Measurements from ENCODE around the gene CLCNKB. TPM values are rescaled to one million over a fixed set of nuclear protein-coding genes. Genes with fewer than 3 reads are reported as not detected.
"Not testable (repeated sequence)": the region's sequence is repeated elsewhere in the genome, so short reads cannot be mapped to it uniquely, and the experiment has no call there.

The CLCNKB gene
- total and polyA plus RNA-seq, 4 donors: 0.40 to 1.9 (median 1.2) TPM

DNA sequence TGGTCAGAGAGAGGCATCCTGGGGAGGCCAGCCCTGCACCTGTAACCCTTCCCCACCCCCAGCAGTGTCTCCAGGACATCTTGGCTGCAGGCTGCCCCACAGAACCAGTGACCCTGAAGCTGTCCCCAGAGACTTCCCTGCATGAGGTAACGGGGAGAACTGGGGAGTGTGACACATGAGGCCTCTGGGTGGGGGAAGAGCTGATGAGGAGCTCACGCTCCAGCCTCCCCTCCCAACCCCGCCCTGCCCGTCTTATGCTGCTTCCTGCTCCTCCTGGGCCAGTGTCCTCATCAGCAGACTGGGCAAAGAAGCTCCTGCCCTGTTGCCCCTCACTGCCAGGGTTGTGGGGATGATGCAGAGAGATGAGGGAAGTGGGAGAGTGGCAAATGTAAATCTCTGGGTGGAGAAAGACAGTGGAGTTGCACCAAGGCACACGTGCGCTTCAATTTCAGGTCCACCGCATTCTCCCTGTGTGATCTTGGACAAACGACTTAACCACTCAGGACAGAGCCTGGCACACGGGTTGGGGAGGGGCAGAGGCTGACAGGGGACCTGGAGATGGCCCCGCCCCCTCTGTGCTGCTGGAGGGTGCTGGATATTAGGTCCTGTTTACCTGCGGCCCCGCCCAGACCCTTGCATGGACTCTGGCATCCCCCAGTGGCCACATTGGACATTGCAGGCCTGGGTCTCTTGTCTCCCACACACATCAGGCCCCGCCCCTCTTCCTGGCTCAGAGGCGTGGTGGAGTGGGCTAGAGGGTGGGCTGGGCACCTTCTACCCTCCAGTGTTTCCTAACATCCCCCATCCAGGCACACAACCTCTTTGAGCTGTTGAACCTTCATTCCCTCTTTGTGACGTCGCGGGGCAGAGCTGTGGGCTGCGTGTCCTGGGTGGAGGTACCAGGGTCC is 12.3 kb downstream of the CLCNKB start:
- Histone ChIP-seq H3K36me3 (ENCODE audit: control insufficient read depth, insufficient read depth, low read length) (peaks cover 8% of the 10 kb centered on the region), H3K27me3 (ENCODE audit: control insufficient read depth, insufficient read depth, low read length) (no peaks in the 10 kb centered on the region), H3K4me1 (ENCODE audit: control insufficient read depth, insufficient read depth, low read length) (peaks cover 5% of the 10 kb centered on the region), H3K4me3 (ENCODE audit: low read depth, low read length) (no peak overlapping the region), H3K9me3 (ENCODE audit: control insufficient read depth, insufficient read depth, low read length) (no peaks in the 10 kb centered on the region), H3K27ac (ENCODE audit: low read depth, low read length) (no peak overlapping the region)
- DNase-seq (ENCODE audit: low read depth in 4 of 6, low spot score in 6 of 6): peak in 5 of 6 donors; percentile 50 to 94 (median 65)
- 35% methylated on average over 6 of the region's 18 CpGs for WGBS (ENCODE audit: insufficient coverage)

DNA sequence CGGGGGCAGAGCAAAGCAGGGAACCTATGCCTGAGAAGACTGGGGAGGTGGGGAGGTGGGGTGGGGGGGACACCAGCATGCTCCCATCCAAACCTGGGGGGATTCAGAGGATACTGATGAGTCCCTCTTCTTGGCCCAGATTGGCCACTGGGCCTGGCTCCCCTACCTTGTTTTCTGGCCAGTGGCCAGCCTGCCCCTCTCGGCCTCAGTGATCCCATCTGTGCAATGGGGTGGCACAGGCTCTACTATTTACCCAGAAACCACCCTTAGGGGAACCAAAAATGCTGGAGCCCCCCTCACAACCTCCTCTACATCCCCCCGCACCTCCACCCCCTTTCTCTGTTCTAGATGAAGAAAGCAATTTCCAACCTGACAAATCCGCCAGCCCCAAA is 12.9 kb downstream of the CLCNKB start:
- H3K9me3 ChIP-seq (ENCODE audit: control insufficient read depth, insufficient read depth, low read length); H3K36me3 ChIP-seq (ENCODE audit: control insufficient read depth, insufficient read depth, low read length); H3K4me1 ChIP-seq (ENCODE audit: control insufficient read depth, insufficient read depth, low read length); H3K27ac ChIP-seq (ENCODE audit: low read depth, low read length); DNase-seq (ENCODE audit: low read depth in 4 of 6, low spot score in 6 of 6); H3K27me3 ChIP-seq (ENCODE audit: control insufficient read depth, insufficient read depth, low read length); H3K4me3 ChIP-seq (ENCODE audit: low read depth, low read length): not testable (repeated sequence)
- WGBS (ENCODE audit: insufficient coverage): 80% methylated on average over 1 of the region's 4 CpGs

DNA sequence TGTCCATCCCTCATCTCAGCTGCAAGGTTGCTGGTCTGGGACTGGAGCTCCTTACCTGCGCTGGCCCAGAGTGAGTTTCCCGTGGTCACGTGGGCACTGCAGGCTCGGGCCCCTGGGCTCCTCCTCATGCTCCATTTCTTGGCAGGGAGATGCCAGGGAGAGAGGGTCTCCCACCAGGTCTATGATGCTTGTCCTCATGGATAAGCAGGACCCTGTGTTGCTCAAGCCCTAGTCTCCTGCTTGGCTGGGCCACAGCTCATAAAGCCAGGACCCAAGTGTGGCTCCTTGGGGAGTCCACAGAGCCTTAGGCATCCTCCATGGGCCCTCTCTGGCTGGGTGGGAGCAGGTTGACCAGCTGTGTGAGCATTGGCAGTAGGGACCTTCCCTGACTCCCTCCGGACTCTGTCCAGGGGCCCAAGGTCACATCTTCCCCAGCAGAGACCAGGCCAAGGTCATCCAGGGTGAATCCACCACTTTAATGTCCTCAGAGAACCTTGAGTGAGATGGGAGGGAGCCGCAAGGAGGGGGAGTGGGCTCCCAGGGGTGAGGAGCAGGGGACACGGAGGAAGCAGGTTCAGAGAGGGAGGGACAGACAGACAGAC is 13.8 kb downstream of the CLCNKB start:
- H3K27ac ChIP-seq (ENCODE audit: low read depth, low read length); H3K9me3 ChIP-seq (ENCODE audit: control insufficient read depth, insufficient read depth, low read length); H3K4me1 ChIP-seq (ENCODE audit: control insufficient read depth, insufficient read depth, low read length); H3K4me3 ChIP-seq (ENCODE audit: low read depth, low read length); H3K27me3 ChIP-seq (ENCODE audit: control insufficient read depth, insufficient read depth, low read length); H3K36me3 ChIP-seq (ENCODE audit: control insufficient read depth, insufficient read depth, low read length); DNase-seq (ENCODE audit: low read depth in 4 of 6, low spot score in 6 of 6): not testable (repeated sequence)
- WGBS (ENCODE audit: insufficient coverage): 77% methylated on average over 6 of the region's 7 CpGs

DNA sequence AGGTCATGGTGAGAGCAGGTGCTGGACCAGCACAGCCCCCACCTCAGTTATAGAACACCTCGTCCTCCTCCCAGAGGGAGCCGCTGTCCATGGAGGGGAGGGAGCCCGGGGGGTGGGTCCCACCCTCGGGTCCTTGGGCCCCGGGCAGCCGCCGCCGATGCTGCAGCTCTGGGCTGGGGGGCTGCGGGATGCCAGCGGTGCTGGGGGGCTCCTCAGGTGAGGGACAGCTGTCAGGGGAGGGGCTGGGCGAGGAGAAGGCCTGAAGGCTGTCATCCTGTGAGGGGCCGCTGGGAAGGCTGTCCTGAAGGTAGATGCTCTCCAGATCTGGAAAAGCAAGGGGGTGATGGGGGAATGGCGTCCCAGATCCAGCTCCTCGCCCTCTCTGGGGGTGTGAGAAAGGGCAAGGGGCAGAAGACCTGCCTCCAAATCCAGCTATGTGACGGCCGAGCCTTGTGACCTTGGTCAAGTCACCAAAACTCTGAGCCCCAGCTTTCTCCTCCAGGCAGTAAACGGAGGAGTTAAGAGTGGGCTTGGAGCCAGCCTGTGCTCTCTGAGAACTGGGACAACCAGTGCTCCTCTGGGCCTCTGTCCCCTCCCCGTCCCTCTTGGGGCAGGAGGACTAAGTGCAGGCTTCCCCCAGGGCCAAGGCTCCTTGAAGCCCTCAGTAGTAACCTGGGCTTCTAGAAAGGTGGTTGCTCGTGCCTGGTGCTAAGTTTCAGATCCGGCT is 15.0 kb downstream of the CLCNKB start:
- not testable (repeated sequence) for H3K4me3 ChIP-seq (ENCODE audit: low read depth, low read length); DNase-seq (ENCODE audit: low read depth in 4 of 6, low spot score in 6 of 6); H3K9me3 ChIP-seq (ENCODE audit: control insufficient read depth, insufficient read depth, low read length); H3K4me1 ChIP-seq (ENCODE audit: control insufficient read depth, insufficient read depth, low read length); H3K27me3 ChIP-seq (ENCODE audit: control insufficient read depth, insufficient read depth, low read length); H3K27ac ChIP-seq (ENCODE audit: low read depth, low read length); H3K36me3 ChIP-seq (ENCODE audit: control insufficient read depth, insufficient read depth, low read length)
- 74% methylated on average over 11 of the region's 20 CpGs for WGBS (ENCODE audit: insufficient coverage)

DNA sequence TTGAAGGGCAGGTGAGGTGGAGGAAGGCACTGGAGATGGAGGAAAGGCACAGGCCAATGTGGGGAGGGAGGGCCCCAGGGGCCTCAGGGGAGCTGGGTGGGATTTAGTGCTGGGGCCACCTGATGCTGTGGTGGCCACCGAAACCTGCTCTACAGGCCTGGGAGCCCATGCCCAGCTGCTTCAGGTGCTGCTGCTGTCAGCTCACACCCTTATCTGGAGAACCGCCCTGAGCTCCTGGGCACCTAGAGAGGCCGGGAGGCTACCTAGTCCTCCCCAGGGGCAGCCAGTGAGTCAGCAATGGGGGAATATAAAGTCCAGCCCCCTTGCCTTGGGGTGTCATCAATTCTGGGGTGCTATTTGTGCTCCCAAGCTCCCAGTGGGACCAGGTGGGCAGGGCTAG is 17.7 kb downstream of the CLCNKB start:
- H3K27ac ChIP-seq (ENCODE audit: low read depth, low read length): no peak overlapping the region
- 79% methylated on average over 3 of the region's 3 CpGs for WGBS (ENCODE audit: insufficient coverage)
- H3K9me3 ChIP-seq (ENCODE audit: control insufficient read depth, insufficient read depth, low read length): no peaks in the 10 kb centered on the region

DNA sequence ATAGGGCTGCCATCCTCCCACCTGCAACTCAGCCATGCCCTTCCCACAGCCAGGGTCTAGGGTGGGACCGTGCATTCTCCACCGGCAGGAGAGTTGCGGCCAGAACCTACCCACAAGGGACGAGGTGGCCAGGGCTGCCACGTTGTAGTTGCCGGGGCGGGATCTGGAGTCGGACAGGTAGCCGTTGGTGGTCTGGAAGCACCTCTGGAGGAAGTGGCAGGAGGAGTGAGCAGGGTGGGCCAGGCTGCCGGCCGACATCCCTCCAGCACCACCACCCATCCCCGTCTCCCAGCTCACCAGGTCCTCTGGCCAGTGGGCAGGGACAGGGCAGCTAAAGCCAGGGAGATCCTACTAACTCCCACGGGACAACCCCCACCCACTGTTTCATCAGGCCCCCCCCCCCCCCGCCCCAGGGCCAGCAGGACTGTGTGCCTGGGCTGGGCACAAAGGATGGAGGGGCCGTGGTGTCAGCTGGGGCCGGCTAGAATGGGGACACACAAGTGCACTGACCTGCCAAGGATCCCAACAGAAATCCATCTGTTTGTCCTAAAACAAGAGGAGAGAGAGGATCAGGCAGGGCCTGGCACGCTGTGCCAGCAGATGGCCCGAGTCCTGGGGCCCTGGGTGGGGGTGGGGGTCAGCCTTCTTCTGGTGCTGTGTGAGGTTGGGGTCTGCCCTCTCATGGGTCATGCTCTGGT is 18.6 kb downstream of the CLCNKB start:
- 67% methylated on average over 6 of the region's 18 CpGs for WGBS (ENCODE audit: insufficient coverage)
- H3K27me3 ChIP-seq (ENCODE audit: control insufficient read depth, insufficient read depth, low read length); DNase-seq (ENCODE audit: low read depth in 4 of 6, low spot score in 6 of 6); H3K9me3 ChIP-seq (ENCODE audit: control insufficient read depth, insufficient read depth, low read length); H3K4me3 ChIP-seq (ENCODE audit: low read depth, low read length); H3K36me3 ChIP-seq (ENCODE audit: control insufficient read depth, insufficient read depth, low read length); H3K27ac ChIP-seq (ENCODE audit: low read depth, low read length): not testable (repeated sequence)
- H3K4me1 ChIP-seq (ENCODE audit: control insufficient read depth, insufficient read depth, low read length): peaks cover 16% of the 10 kb centered on the region

More for the DNA sequence above, 17.7 kb downstream of the CLCNKB start:
- peaks cover 11% of the 10 kb centered on the region for H3K4me1 ChIP-seq (ENCODE audit: control insufficient read depth, insufficient read depth, low read length)
- peaks cover 8% of the 10 kb centered on the region for H3K36me3 ChIP-seq (ENCODE audit: control insufficient read depth, insufficient read depth, low read length)
- H3K4me3 ChIP-seq (ENCODE audit: low read depth, low read length): no peak overlapping the region
- no peaks in the 10 kb centered on the region for H3K27me3 ChIP-seq (ENCODE audit: control insufficient read depth, insufficient read depth, low read length)
- no peak for DNase-seq (ENCODE audit: low read depth in 4 of 6, low spot score in 6 of 6)

DNA sequence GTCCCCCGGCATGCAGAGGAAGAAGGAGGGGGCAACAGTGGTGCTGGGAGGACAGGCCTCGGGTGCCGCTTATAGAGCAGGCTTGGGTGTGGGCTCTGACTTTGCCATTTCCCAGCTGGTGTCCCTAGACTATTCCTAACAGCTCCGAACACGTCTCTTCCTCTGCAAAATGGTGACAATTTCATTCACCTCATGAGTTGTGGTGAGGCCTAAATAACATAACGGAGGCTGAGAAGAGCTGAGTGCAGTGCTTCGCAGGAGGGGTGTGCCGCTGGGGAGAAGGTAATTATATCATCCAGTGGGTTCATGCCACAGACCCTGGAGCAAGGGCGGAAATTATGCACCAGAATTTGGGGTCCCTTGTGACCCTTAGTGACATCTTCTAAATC is 19.1 kb downstream of the CLCNKB start:
- DNase-seq (ENCODE audit: low read depth in 4 of 6, low spot score in 6 of 6): not testable (repeated sequence)

DNA sequence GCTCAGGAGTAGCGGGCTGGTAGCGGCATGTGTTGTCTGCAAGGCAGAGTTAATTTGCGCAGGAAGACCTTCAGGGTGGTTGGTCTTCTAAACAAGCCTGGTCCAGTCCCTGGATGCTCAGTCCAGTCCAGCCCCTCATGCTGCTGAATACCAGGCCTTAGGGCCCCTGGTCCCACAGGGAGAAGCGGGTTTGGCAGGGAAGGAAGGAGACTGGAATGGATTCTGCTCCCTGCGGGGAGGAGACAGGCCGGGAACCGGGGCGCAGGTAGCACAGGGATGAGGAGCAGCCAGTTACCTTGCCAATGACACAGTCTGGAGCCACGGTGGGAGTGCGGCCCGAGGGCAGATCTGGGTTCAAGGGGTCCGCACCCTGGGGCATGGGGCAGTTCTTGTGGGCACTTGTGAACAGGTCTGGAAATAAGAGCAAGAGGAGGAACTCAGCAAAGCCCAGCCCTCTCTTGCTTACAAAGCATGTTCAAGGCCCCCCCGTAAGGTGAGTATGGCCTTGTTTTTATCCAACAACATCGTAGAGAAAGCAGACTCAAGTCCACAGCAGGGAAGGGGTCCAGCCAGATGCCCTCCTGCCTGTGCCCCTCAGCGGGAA is 19.7 kb downstream of the CLCNKB start:
- Histone ChIP-seq H3K9me3 (ENCODE audit: control insufficient read depth, insufficient read depth, low read length) (no peaks in the 10 kb centered on the region), H3K27me3 (ENCODE audit: control insufficient read depth, insufficient read depth, low read length) (no peaks in the 10 kb centered on the region), H3K36me3 (ENCODE audit: control insufficient read depth, insufficient read depth, low read length) (peaks cover 1% of the 10 kb centered on the region), H3K4me3 (ENCODE audit: low read depth, low read length) (no peak overlapping the region), H3K4me1 (ENCODE audit: control insufficient read depth, insufficient read depth, low read length) (peaks cover 27% of the 10 kb centered on the region), H3K27ac (ENCODE audit: low read depth, low read length) (no peak overlapping the region)
- 80% methylated on average over 15 of the region's 15 CpGs for WGBS (ENCODE audit: insufficient coverage)
- DNase-seq (ENCODE audit: low read depth in 4 of 6, low spot score in 6 of 6): no peak

More for the DNA sequence above, 19.1 kb downstream of the CLCNKB start:
- H3K36me3 ChIP-seq (ENCODE audit: control insufficient read depth, insufficient read depth, low read length); H3K9me3 ChIP-seq (ENCODE audit: control insufficient read depth, insufficient read depth, low read length); H3K27me3 ChIP-seq (ENCODE audit: control insufficient read depth, insufficient read depth, low read length); H3K27ac ChIP-seq (ENCODE audit: low read depth, low read length); H3K4me3 ChIP-seq (ENCODE audit: low read depth, low read length): not testable (repeated sequence)
- peaks cover 20% of the 10 kb centered on the region for H3K4me1 ChIP-seq (ENCODE audit: control insufficient read depth, insufficient read depth, low read length)
- WGBS (ENCODE audit: insufficient coverage): 81% methylated on average over 5 of the region's 9 CpGs

DNA sequence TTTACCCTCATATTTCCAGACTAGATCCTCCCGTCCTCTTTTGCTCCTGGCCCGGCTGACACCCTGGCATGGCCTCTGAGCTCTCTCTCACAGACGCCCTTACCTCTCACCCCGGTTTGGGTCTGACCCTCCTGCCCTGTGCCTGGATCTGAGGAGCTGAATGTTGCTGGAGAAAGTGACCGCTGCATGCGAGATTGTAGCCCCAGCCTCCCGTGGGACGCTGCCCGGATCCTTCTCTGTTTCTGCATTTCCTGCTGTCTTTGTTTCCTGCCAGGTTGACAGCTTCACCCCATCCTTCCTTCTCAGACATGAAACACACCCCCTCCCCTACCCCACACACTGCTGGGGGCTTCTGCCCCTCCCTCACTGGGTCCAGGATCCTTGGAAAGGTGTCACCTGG is 20.3 kb downstream of the CLCNKB start:
- Histone ChIP-seq H3K27ac (ENCODE audit: low read depth, low read length) (no peak overlapping the region), H3K4me1 (ENCODE audit: control insufficient read depth, insufficient read depth, low read length) (peaks cover 32% of the 10 kb centered on the region), H3K9me3 (ENCODE audit: control insufficient read depth, insufficient read depth, low read length) (no peaks in the 10 kb centered on the region), H3K36me3 (ENCODE audit: control insufficient read depth, insufficient read depth, low read length) (no peaks in the 10 kb centered on the region), H3K27me3 (ENCODE audit: control insufficient read depth, insufficient read depth, low read length) (no peaks in the 10 kb centered on the region), H3K4me3 (ENCODE audit: low read depth, low read length) (no peak overlapping the region)
- DNase-seq (ENCODE audit: low read depth in 4 of 6, low spot score in 6 of 6): no peak
- WGBS (ENCODE audit: insufficient coverage): 50% methylated on average over 6 of the region's 9 CpGs

Measured in spinal cord (tissue), 10 donors.